GM12874 (cell line): Measurements from ENCODE around the gene NT5C1B.

Experiments
- CTCF ChIP-seq: IDR thresholded peaks from 2 replicates; pipeline ENCODE4 v1.5.1; 2011; ENCODE audit warnings: low read depth, mild to moderate bottlenecking, control low read depth, low read length, moderate library complexity; ENCODE audit not compliant: insufficient read depth

The NT5C1B gene

DNA sequence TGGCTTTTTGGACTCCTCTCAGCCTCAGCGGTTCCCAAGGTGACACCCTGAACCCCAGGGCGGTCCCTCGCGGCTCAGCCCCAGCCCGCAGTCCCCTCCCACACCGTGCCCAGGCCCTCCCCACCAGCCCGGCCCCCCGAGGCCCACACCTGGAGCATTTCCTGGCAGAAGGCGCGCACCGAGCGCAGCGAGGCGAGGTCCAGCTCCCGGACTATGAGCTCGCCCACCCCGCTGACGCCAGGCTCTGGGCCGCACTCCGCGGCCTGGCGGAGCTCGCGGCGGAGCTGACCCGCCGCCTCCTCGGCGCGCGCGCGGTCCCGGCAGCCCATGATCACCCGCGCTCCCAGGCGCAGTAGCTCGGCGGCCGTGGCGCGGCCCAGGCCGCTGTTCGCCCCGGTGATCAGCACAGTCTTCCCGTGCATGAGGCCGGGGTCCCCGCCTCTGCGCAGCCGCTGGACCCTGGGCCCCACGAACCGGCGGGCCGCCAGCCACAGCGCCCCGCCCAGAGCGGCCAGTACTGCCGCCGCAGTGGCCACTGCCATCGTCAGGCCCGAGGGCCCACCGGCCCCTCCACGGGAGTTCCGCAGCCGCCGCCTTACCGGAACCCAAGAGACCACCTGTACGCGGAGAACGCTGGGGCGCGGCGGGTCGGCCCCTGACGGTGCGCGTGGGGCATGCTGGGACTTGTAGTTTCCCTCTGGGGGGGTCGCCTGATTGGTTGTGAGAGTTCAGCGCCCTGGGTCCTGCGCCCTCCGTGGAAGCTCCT, 29.2 kb downstream of the NT5C1B start, which contains the start of gene RDH14:
RDH14 (minus strand) TSS at position 623 of the 766 bp plus-strand sequence; CDS start at position 542, 81 bp downstream.
- no peak for TF ChIP-seq CTCF

GRCh38 chr2:18559531-18560030, 29.8 kb downstream of the NT5C1B start:
- TF ChIP-seq CTCF = no peak

DNA sequence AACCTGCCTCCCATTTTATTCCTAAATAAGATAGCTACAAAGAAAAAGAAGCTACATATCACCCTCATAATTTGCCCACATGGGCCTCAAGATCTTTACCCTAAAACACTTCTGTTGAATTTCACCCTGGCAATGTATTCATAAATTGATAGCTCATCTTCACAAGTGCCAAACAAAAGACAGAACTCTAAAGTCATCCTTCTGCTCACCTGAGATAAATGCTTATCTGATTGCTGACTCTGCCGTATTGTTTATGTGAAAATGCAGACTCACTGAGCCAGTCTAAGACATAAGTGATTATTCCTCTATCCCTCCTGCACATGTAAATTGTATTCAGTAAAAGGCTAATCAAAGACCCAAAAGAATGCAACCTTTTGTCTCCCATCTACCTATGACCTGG, 30.9 kb downstream of the NT5C1B start:
- no peak for TF ChIP-seq CTCF

DNA sequence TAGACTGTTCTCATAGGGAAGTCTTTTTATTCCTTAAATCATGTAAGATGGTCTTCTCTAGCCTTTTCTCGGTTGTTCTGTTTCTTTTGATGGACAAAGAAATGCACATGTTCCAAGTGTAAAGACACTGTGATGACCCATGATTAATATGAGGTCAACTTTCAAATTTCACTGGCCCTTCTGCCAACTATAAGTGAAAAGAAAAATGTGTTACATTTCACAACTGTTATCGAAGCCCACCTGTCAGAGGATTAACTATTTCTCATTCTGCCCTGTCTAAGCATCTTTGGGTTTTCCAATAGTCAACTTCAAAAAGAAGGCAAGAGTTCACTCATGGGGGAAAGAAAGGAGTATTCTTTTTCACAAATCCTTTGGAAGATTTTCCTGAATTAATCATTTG, 32.2 kb downstream of the NT5C1B start:
- no peak for TF ChIP-seq CTCF

DNA sequence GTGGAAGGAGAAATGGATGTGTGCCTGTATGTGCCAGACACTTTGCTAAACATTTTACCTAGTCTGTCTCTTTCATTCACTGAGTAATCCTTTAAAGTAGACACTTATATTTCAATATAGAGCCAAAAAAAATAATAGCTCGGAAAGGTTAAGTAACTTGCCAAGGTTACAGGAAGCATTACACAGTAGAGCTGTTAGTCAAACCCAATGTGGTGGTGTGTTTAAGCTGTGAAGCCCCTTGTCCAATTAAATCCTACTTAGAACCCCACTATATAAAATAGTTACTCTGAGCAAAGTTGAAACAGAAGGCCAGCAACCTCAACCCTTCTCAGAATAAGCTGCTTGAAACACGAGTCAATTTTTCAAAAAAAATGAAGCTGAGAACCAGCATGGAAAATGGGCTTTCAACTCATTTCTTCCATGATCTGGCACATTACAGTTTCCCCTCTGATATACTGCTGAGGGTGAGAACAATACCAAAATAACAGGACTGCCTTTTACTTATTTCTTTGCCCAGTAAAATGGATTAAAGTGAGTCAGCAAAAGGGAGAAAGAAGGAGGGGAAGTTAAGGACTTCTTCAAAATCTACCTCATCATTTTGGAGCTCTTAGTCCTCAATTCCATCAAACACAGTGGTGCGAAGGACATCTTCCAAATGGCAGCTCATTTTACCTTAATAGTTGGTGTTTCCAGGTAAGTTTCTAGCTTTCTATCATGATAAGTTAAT, 36.9 kb downstream of the NT5C1B start:
- no peak for TF ChIP-seq CTCF

DNA sequence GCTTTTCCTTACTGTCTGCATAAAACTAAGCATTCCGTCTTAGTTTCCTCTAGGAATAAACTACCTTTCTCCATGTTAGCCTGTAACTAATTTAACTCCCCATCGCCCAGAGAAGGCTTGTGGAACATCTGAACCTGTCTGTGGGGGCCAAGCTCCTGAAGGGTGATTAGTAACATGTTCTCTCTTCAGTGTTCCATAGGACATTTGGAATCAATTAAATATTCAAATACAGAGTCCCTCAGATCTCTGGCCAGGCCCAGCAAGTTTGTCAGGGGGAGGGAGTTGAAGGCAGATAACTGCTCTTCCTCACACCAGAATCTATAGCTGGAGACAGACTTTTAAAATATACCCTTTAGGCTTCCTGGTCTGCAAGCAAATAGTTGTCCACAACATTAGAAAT, 37.7 kb downstream of the NT5C1B start:
- TF ChIP-seq CTCF = no peak

GRCh38 chr2:18551169-18551568, 38.2 kb downstream of the NT5C1B start:
- TF ChIP-seq CTCF = no peak
